Measurements from ENCODE around the gene GRWD1. TPM values are rescaled to one million over a fixed set of nuclear protein-coding genes. Genes with fewer than 3 reads are reported as not detected.

The GRWD1 gene
- total and polyA plus RNA-seq, 4 donors: 10.5 to 29.9 (median 22.7) TPM

- Histone ChIP-seq H3K27me3 (ENCODE audit: control insufficient read depth, insufficient read depth, low read length) (peaks cover 6% of the 10 kb centered on the region), H3K4me3 (ENCODE audit: low read depth, low read length) (no peak overlapping the region), H3K9me3 (ENCODE audit: control insufficient read depth, insufficient read depth, low read length) (no peaks in the 10 kb centered on the region), H3K36me3 (ENCODE audit: control insufficient read depth, insufficient read depth, low read length) (peaks cover 55% of the 10 kb centered on the region), H3K27ac (ENCODE audit: low read depth, low read length) (no peak overlapping the region), H3K4me1 (ENCODE audit: control insufficient read depth, insufficient read depth, low read length) (peaks cover 6% of the 10 kb centered on the region)
- DNase-seq (ENCODE audit: low read depth in 4 of 6, low spot score in 6 of 6): peak in 2 of 6 donors; percentile 67 to 78
- 64% methylated on average over 24 of the region's 31 CpGs for WGBS (ENCODE audit: insufficient coverage)
Measured at GRCh38 chr19:48419158-48419920, 26.4 kb upstream of the GRWD1 start.

DNA sequence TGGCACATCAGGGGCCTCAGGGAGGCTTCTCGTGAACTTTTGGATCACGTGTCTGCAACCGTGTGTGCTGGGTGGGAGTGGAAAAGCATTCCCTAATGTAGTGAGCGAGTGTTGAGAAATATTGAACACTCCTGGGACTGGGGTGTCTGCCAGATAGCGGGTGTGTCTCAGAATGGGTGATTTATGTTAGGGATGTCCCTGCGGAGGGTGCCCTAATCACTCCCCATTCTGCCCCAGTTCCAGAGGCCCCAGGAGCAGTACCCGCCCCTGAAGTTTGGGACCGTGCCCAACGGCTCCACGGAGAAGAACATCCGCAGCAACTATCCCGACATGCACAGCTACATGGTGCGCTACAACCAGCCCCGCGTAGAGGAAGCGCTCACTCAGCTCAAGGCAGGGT is 24.2 kb upstream of the GRWD1 start:
- H3K27me3 ChIP-seq (ENCODE audit: control insufficient read depth, insufficient read depth, low read length): no peaks in the 10 kb centered on the region
- WGBS (ENCODE audit: insufficient coverage): 71% methylated on average over 14 of the region's 16 CpGs
- no peak overlapping the region for H3K4me3 ChIP-seq (ENCODE audit: low read depth, low read length)
- DNase-seq (ENCODE audit: low read depth in 4 of 6, low spot score in 6 of 6): no peak
- H3K4me1 ChIP-seq (ENCODE audit: control insufficient read depth, insufficient read depth, low read length): no peaks in the 10 kb centered on the region
- peaks cover 42% of the 10 kb centered on the region for H3K36me3 ChIP-seq (ENCODE audit: control insufficient read depth, insufficient read depth, low read length)
- H3K27ac ChIP-seq (ENCODE audit: low read depth, low read length): no peak overlapping the region
- H3K9me3 ChIP-seq (ENCODE audit: control insufficient read depth, insufficient read depth, low read length): no peaks in the 10 kb centered on the region

DNA sequence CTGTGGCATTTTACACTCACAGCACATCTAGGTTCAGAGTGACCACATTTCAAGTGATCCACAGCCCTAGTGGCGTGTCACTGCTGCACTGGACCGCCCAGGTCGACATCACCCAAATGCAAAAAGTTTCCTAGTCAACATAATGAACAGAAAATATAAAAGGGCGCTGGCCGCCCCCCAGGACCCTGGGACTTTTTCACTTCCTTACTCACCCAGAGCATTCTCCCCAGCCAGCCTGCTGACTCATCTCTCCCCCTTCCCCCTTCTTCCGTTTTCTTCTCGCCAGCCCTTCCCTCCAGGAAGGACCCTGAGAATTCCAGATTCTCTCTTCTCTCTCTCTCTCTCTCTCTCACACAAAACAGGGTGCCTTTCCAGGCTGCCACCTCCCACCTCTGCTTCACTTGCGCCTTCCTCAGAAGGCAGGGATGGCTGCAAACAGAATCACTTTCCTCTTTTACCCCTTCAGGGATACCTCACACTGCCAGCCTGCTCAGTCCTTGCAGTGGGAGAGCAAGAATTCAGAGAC is 21.0 kb upstream of the GRWD1 start:
- no peak for DNase-seq (ENCODE audit: low read depth in 4 of 6, low spot score in 6 of 6)
- Histone ChIP-seq H3K36me3 (ENCODE audit: control insufficient read depth, insufficient read depth, low read length) (peaks cover 40% of the 10 kb centered on the region), H3K4me1 (ENCODE audit: control insufficient read depth, insufficient read depth, low read length) (no peaks in the 10 kb centered on the region), H3K27me3 (ENCODE audit: control insufficient read depth, insufficient read depth, low read length) (no peaks in the 10 kb centered on the region), H3K9me3 (ENCODE audit: control insufficient read depth, insufficient read depth, low read length) (no peaks in the 10 kb centered on the region), H3K4me3 (ENCODE audit: low read depth, low read length) (no peak overlapping the region), H3K27ac (ENCODE audit: low read depth, low read length) (peak overlapping the region; percentile 25)
- WGBS (ENCODE audit: insufficient coverage): 54% methylated on average over 8 of the region's 8 CpGs

DNA sequence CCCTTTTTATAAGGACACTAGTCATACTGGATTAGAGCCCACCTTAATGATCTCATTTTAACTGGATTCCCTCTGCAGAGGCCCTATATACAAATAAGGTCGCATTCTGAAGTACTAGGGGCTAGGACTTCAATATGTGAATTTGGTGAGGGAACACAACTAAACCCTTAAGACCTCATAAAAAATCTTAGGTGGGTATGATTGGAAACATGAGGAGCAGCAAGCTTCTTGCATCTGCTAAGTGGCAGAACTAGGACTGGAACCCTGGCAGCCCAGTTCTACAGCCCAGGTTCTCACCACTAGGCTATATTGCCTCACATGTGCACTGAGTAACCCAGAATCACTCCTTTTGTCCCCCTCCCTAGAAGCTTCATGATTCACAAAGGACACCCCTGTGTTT is 17.1 kb upstream of the GRWD1 start:
- DNase-seq (ENCODE audit: low read depth in 4 of 6, low spot score in 6 of 6): no peak
- no peak overlapping the region for H3K27ac ChIP-seq (ENCODE audit: low read depth, low read length)
- H3K36me3 ChIP-seq (ENCODE audit: control insufficient read depth, insufficient read depth, low read length): peaks cover 27% of the 10 kb centered on the region
- no peaks in the 10 kb centered on the region for H3K9me3 ChIP-seq (ENCODE audit: control insufficient read depth, insufficient read depth, low read length)
- no peak overlapping the region for H3K4me3 ChIP-seq (ENCODE audit: low read depth, low read length)
- no CpG with 5 or more reads among the region's 1 CpG for WGBS (ENCODE audit: insufficient coverage)
- no peaks in the 10 kb centered on the region for H3K4me1 ChIP-seq (ENCODE audit: control insufficient read depth, insufficient read depth, low read length)
- H3K27me3 ChIP-seq (ENCODE audit: control insufficient read depth, insufficient read depth, low read length): no peaks in the 10 kb centered on the region

GRCh38 chr19:48433337-48433736 is 12.4 kb upstream of the GRWD1 start:
- no peak for DNase-seq (ENCODE audit: low read depth in 4 of 6, low spot score in 6 of 6)
- H3K4me3 ChIP-seq (ENCODE audit: low read depth, low read length): no peak overlapping the region
- peaks cover 27% of the 10 kb centered on the region for H3K36me3 ChIP-seq (ENCODE audit: control insufficient read depth, insufficient read depth, low read length)
- WGBS (ENCODE audit: insufficient coverage): 70% methylated on average over 2 of the region's 8 CpGs
- no peaks in the 10 kb centered on the region for H3K4me1 ChIP-seq (ENCODE audit: control insufficient read depth, insufficient read depth, low read length)
- no peaks in the 10 kb centered on the region for H3K9me3 ChIP-seq (ENCODE audit: control insufficient read depth, insufficient read depth, low read length)
- H3K27me3 ChIP-seq (ENCODE audit: control insufficient read depth, insufficient read depth, low read length): no peaks in the 10 kb centered on the region
- H3K27ac ChIP-seq (ENCODE audit: low read depth, low read length): no peak overlapping the region

DNA sequence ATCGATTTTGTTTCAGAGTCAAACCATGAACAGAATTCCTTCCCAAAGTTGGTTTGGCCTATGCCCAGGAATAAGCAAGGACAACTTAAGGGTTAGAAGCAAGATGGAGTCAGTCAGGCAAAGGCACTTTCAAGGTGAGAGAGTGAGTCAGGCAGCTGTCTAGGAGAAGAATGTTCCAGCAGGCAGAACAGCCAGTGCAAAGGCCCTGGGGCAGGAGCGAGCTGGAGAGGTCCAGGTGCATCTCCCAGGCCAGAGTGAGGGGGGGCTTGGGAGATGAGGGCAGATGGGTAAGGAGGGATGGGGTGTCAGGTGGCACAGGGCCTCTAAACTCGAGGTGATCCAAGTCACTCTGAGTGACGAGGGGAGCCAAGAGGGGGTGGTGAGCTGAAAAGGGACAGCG is 9.2 kb upstream of the GRWD1 start:
- no peak overlapping the region for H3K27ac ChIP-seq (ENCODE audit: low read depth, low read length)
- H3K4me1 ChIP-seq (ENCODE audit: control insufficient read depth, insufficient read depth, low read length): no peaks in the 10 kb centered on the region
- no peak for DNase-seq (ENCODE audit: low read depth in 4 of 6, low spot score in 6 of 6)
- H3K9me3 ChIP-seq (ENCODE audit: control insufficient read depth, insufficient read depth, low read length): no peaks in the 10 kb centered on the region
- peaks cover 3% of the 10 kb centered on the region for H3K27me3 ChIP-seq (ENCODE audit: control insufficient read depth, insufficient read depth, low read length)
- no peak overlapping the region for H3K4me3 ChIP-seq (ENCODE audit: low read depth, low read length)
- WGBS (ENCODE audit: insufficient coverage): 84% methylated on average over 4 of the region's 5 CpGs
- H3K36me3 ChIP-seq (ENCODE audit: control insufficient read depth, insufficient read depth, low read length): peaks cover 16% of the 10 kb centered on the region

- 97% methylated on average over 15 of the region's 20 CpGs for WGBS (ENCODE audit: insufficient coverage)
- Histone ChIP-seq H3K27ac (ENCODE audit: low read depth, low read length) (no peak overlapping the region), H3K27me3 (ENCODE audit: control insufficient read depth, insufficient read depth, low read length) (peaks cover 11% of the 10 kb centered on the region), H3K9me3 (ENCODE audit: control insufficient read depth, insufficient read depth, low read length) (no peaks in the 10 kb centered on the region), H3K36me3 (ENCODE audit: control insufficient read depth, insufficient read depth, low read length) (peaks cover 14% of the 10 kb centered on the region), H3K4me3 (ENCODE audit: low read depth, low read length) (no peak overlapping the region), H3K4me1 (ENCODE audit: control insufficient read depth, insufficient read depth, low read length) (peaks cover 22% of the 10 kb centered on the region)
- DNase-seq (ENCODE audit: low read depth in 4 of 6, low spot score in 6 of 6): no peak
Measured at GRCh38 chr19:48441360-48442050, 4.3 kb upstream of the GRWD1 start.

DNA sequence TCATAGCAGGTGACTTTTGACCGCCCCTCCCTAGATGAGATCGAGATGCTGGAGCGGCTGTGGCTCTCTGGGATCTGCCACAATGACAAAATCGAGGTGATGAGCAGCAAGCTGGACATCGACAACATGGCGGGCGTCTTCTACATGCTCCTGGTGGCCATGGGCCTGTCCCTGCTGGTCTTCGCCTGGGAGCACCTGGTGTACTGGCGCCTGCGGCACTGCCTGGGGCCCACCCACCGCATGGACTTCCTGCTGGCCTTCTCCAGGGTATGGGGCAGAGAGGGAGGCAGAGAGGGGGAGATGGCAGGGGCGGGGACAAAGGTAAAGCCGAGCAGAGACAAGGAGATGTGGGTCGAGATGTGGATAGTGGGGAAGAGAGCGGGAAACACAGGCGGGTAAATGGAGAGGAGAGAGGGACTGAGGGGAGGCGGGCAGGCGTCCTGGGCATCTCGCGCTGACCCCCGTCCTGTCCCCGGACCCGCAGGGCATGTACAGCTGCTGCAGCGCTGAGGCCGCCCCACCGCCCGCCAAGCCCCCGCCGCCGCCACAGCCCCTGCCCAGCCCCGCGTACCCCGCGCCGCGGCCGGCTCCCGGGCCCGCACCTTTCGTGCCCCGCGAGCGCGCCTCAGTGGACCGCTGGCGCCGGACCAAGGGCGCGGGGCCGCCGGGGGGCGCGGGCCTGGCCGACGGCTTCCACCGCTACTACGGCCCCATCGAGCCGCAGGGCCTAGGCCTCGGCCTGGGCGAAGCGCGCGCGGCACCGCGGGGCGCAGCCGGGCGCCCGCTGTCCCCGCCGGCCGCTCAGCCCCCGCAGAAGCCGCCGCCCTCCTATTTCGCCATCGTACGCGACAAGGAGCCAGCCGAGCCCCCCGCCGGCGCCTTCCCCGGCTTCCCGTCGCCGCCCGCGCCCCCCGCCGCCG is 3.4 kb upstream of the GRWD1 start:
- Histone ChIP-seq H3K36me3 (ENCODE audit: control insufficient read depth, insufficient read depth, low read length) (peaks cover 14% of the 10 kb centered on the region), H3K4me1 (ENCODE audit: control insufficient read depth, insufficient read depth, low read length) (peaks cover 25% of the 10 kb centered on the region), H3K27ac (ENCODE audit: low read depth, low read length) (no peak overlapping the region), H3K9me3 (ENCODE audit: control insufficient read depth, insufficient read depth, low read length) (no peaks in the 10 kb centered on the region), H3K27me3 (ENCODE audit: control insufficient read depth, insufficient read depth, low read length) (peaks cover 11% of the 10 kb centered on the region), H3K4me3 (ENCODE audit: low read depth, low read length) (no peak overlapping the region)
- WGBS (ENCODE audit: insufficient coverage): 25% methylated on average over 93 of the region's 94 CpGs
- no peak for DNase-seq (ENCODE audit: low read depth in 4 of 6, low spot score in 6 of 6)

- H3K27ac ChIP-seq (ENCODE audit: low read depth, low read length): no peak overlapping the region
- no peaks in the 10 kb centered on the region for H3K9me3 ChIP-seq (ENCODE audit: control insufficient read depth, insufficient read depth, low read length)
- H3K27me3 ChIP-seq (ENCODE audit: control insufficient read depth, insufficient read depth, low read length): peaks cover 11% of the 10 kb centered on the region
- H3K36me3 ChIP-seq (ENCODE audit: control insufficient read depth, insufficient read depth, low read length): peaks cover 23% of the 10 kb centered on the region
- peaks cover 25% of the 10 kb centered on the region for H3K4me1 ChIP-seq (ENCODE audit: control insufficient read depth, insufficient read depth, low read length)
- H3K4me3 ChIP-seq (ENCODE audit: low read depth, low read length): no peak overlapping the region
- 6% methylated on average over 60 of the region's 60 CpGs for WGBS (ENCODE audit: insufficient coverage)
- DNase-seq (ENCODE audit: low read depth in 4 of 6, low spot score in 6 of 6): peak in 2 of 6 donors; percentile 20 to 49
Measured at GRCh38 chr19:48443256-48443655, 2.5 kb upstream of the GRWD1 start.

Measured in spinal cord (tissue), 10 donors.